ENCODE data around the gene DNAJC22. TPM values are rescaled to one million over a fixed set of nuclear protein-coding genes. Genes with fewer than 3 reads are reported as not detected.

DNAJC22 gene
- 0.21 TPM for polyA plus RNA-seq (2012; ENCODE audit: insufficient read length, low read depth)

GRCh38 chr12:49346659-49347310, at the start of gene DNAJC22:
Gene DNAJC22, plus strand, starts transcription at chr12:49346888. Its CDS starts 1,985 bp downstream, at chr12:49348873.
- no peak for TF ChIP-seq TAF1 (IDR thresholded peaks at IDR 0.05; ENCODE audit: borderline replicate concordance, insufficient read depth, low read length)
- no peak for TF ChIP-seq POLR2AphosphoS5 (IDR thresholded peaks at IDR 0.05; ENCODE audit: low read depth, low read length)
- no peak for TF ChIP-seq REST (IDR thresholded peaks at IDR 0.05; ENCODE audit: insufficient read depth in 1 of 2, low read depth in 2 of 2, low read length in 2 of 2)
- TF ChIP-seq FOXP2 (optimal IDR thresholded peaks at IDR 0.05; ENCODE audit: borderline replicate concordance, extremely low read depth, extremely low read length, insufficient read depth): no peak
- no peak for TF ChIP-seq SIN3A (IDR thresholded peaks at IDR 0.05; ENCODE audit: borderline replicate concordance, insufficient read depth, low read length)

GRCh38 chr12:49297695-49298060, 49.0 kb upstream of the DNAJC22 start:
- TF ChIP-seq FOXP2 (optimal IDR thresholded peaks at IDR 0.05; ENCODE audit: borderline replicate concordance, extremely low read depth, extremely low read length, insufficient read depth) (no peak), POLR2AphosphoS5 (IDR thresholded peaks at IDR 0.05; ENCODE audit: low read depth, low read length) (no peak), TAF1 (IDR thresholded peaks at IDR 0.05; ENCODE audit: borderline replicate concordance, insufficient read depth, low read length) (no peak), REST (IDR thresholded peaks at IDR 0.05; ENCODE audit: insufficient read depth in 1 of 2, low read depth in 2 of 2, low read length in 2 of 2) (no peak), SIN3A (IDR thresholded peaks at IDR 0.05; ENCODE audit: borderline replicate concordance, insufficient read depth, low read length) (no peak)

DNA sequence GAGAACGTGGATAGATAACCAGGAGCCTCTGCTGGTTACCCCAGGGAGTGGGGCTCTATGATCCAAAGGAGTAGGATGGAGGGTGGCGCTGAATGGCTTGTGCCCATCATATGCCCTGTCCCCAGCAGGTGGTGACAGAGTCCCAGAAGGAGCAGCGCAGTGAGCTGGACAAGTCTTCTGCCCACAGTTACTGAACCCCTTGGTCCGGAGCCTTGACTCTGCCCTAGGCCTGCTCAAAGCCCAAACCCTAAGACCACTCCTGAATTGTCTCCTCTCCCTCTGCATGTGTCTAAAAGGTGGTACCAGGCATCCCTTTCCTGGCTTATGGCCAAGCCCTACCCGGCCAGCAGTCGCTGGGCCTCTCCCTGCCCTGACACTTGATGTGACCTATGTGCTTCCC, 48.5 kb upstream of the DNAJC22 start:
- TF ChIP-seq FOXP2 (optimal IDR thresholded peaks at IDR 0.05; ENCODE audit: borderline replicate concordance, extremely low read depth, extremely low read length, insufficient read depth) (no peak), REST (IDR thresholded peaks at IDR 0.05; ENCODE audit: insufficient read depth in 1 of 2, low read depth in 2 of 2, low read length in 2 of 2) (no peak), POLR2AphosphoS5 (IDR thresholded peaks at IDR 0.05; ENCODE audit: low read depth, low read length) (no peak), TAF1 (IDR thresholded peaks at IDR 0.05; ENCODE audit: borderline replicate concordance, insufficient read depth, low read length) (no peak), SIN3A (IDR thresholded peaks at IDR 0.05; ENCODE audit: borderline replicate concordance, insufficient read depth, low read length) (no peak)

GRCh38 chr12:49301760-49302159, 44.9 kb upstream of the DNAJC22 start:
- TF ChIP-seq TAF1 (IDR thresholded peaks at IDR 0.05; ENCODE audit: borderline replicate concordance, insufficient read depth, low read length): no peak
- TF ChIP-seq FOXP2 (optimal IDR thresholded peaks at IDR 0.05; ENCODE audit: borderline replicate concordance, extremely low read depth, extremely low read length, insufficient read depth): no peak
- TF ChIP-seq REST (IDR thresholded peaks at IDR 0.05; ENCODE audit: insufficient read depth in 1 of 2, low read depth in 2 of 2, low read length in 2 of 2): no peak
- TF ChIP-seq SIN3A (IDR thresholded peaks at IDR 0.05; ENCODE audit: borderline replicate concordance, insufficient read depth, low read length): no peak
- no peak for TF ChIP-seq POLR2AphosphoS5 (IDR thresholded peaks at IDR 0.05; ENCODE audit: low read depth, low read length)

Data from PFSK-1 (cell line).